HG02852 (cell line): ENCODE measurements around the gene TCEA2.

Experiments used
- ATAC-seq: cut with Tn5 transposase; IDR thresholded peaks from one replicate; pipeline ENCODE4 v1.9.1; 2021; ENCODE audit warnings: mild to moderate bottlenecking, moderate library complexity; ENCODE audit not compliant: unreplicated experiment

Gene TCEA2

DNA sequence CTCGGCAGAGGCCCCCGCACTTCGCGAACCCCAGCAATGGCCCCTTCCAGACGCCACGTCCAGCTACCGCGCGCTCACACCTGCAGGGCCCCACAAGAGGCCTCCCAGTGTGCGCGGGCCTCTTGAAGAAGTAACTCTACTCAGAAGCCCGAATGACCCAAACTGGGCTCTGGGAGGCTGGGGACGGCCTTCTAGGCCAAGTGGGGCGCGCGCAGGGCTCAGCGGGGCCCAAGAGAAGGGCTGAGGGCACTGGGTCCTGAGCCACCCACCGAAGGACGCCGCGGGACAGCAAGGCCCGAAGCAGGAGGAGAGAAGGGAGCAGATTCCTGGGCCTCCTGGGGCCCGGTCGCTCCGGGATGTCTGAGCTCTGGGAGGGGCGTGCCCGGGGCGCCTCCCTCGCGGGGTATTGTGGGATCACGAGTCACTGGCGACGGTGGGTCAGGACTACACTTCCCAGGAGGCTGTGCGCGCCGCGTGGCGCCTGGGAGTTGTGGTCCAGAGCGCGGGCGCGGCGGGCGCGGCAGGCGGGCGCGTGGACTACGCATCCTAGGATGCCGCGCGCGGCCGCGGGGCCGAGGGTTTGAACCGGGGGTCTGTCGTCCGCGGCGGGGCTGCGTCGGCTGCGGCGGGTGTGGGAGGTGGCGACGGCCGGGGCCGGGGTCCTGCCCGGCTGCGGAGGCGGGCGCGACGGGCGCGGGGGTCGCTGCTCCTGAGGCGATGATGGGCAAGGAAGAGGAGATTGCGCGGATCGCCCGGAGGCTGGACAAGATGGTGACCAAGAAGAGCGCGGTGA lies at the start of gene TCEA2:
Gene TCEA2, plus strand, starts transcription at position 603 of the 793 bp plus-strand sequence. Its CDS starts 115 bp downstream, at position 718.
- peak; percentile 89 for ATAC-seq

DNA sequence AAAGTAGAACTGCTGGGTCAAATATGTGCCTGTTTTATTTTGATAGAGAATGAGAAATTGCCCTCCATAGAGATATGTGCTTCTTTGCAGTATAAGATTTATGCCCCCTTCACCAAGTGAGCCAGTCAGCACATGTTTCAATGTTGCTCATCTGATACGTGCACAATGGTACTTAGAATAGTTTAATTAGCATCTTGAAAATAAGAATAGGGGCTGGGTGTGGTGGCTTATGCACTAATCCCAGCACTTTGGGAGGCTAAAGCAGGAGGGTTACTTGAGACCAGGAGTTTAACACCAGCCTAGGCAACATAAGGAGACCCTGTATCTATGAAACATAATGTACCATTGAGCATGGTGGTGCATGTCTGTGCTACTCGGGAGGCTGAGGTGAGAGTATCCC lies 47.4 kb upstream of the TCEA2 start:
- no peak for ATAC-seq

DNA sequence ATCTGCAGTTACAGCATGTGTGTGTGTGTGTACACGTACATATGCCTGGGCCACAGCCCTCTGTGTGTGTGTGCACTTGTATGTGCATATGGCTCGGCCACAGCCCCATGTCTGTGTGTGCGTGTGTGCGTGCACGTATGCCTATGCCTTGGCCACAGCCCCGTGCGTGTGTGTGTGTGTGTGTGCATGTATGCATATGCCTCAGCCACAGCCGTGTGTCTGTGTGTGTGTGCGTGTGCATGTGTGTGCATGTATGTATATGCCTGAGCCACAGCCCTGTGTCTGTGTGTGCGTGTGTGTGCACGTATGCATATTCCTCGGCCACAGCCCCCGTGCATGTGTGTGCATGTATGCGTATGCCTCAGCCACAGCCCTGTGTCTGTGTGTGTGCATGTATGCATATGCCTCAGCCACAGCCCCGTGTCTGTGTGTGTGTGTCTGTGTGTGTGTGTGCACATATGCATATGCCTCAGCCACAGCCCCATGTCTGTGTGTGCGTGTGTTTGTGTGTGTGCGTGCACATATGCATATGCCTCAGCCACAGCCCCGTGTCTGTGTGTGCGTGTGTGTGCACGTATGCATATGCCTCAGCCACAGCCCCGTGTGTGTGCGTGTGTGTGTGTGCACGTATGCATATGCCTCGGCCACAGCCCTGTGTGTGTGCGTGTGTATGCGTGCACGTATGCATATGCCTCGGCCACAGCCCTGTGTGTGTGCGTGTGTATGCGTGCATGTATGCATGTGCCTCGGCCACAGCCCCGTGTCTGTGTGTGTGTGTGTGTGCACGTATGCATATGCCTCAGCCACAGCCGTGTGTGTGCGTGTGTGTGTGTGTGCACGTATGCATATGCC lies 41.6 kb upstream of the TCEA2 start:
- no peak for ATAC-seq

- ATAC-seq = no peak
Measured at GRCh38 chr20:64022671-64023360, 40.2 kb upstream of the TCEA2 start.

DNA sequence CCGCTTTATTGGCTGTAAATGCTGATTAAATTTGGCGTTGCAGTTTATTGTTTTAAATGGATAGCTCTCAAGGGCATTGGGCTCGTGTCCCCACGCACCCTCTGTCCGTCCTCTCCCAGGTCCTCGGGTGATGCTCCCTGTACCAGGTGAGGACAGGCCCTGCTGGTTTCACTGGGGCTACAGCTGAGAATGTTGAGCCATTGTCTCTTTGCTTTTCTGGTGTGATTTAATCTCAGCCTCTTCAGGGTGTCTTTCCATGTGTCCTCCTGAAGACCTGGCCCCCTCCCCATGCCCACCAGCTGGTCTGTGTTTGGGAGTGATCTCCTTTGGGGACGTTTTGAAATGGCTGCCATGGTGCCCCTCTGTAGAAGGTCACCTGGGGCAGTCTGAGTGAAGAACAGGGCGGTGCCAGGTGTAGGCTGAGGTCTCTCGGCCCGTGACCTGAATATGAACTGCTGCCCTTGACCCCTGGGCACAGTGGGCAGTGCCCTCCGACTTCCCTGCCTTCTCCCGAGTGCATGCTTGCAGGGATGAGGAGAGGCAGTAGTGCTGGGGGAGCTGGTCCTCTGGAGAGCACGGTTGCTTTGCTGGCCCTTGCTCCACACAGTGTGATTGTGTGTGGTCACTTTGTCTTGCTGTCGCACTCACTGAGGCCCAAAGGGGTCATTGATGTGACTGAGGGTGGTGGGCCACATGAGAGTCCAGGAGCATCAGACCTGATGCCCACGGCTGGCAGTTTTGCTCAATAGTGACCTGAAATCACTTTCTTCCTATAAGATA lies 39.4 kb upstream of the TCEA2 start:
- ATAC-seq = no peak

DNA sequence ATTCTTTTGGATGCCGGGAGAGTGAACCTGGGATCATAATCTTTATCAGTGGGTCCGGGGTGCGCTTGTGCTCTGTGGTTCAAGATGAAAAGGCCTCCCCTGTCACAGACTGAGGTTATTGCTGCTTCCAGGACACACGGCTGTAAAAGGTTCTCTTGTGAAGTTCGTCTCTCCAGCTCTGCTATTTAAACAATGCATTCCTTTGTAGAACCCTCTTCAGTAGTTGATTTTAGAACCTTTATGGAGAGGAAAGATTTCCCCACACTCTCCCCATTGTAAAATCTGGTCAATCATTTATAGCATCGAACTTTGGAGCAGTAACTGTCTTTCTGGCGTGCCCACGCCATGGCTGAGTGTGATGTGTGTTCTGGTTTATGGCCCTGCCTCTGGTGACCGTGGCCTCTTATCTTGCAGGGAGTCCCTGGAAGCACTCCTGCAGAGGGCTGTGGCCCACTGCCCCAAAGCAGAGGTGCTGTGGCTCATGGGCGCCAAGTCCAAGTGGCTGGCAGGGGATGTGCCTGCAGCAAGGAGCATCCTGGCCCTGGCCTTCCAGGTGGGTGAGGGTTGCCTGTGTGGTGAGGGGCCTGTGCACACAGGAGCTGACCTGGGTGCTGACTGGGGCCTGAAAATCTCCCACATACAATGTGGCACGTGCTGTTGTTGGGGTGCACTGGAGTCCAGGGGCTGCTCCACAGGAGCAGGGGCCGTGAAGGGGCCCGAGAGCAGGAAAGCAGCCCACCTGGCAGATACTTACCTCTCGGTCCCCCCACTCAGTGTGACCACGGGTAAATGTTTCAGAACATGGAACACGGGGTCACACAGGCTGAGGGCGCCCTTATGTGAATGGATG lies 38.6 kb upstream of the TCEA2 start:
- ATAC-seq = no peak

GRCh38 chr20:64025101-64025825 lies 37.7 kb upstream of the TCEA2 start:
- no peak for ATAC-seq

DNA sequence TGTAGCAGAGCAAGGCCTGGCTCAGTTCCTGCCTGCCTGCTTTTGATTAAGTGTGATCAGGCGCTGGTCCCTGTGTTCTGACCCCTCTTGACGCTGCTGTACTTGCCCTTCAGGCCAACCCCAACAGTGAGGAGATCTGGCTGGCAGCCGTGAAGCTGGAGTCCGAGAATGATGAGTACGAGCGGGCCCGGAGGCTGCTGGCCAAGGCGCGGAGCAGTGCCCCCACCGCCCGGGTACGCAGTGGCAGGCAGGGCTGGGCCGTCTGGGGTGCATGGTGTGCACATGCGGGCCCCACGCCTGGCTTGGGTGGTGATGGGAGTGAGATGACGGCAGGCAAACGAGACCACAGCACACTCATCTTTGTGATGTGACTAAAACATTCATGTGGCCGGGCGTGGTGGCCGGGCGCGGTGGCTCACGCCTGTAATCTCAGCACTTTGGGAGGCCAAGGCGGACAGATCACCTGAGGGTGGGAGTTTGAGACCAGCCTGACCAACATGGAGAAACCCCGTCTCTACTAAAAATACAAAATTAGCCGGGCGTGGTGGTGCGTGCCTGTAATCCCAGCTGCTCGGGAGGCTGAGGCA lies 37.1 kb upstream of the TCEA2 start:
- ATAC-seq = no peak

GRCh38 chr20:64027981-64028685 lies 34.9 kb upstream of the TCEA2 start:
- ATAC-seq = no peak

GRCh38 chr20:64029293-64030117 lies 33.5 kb upstream of the TCEA2 start:
- no peak for ATAC-seq

- ATAC-seq = no peak
Measured at GRCh38 chr20:64030371-64031134, 32.4 kb upstream of the TCEA2 start.

GRCh38 chr20:64031822-64032314 lies 31.1 kb upstream of the TCEA2 start:
- ATAC-seq = no peak

DNA sequence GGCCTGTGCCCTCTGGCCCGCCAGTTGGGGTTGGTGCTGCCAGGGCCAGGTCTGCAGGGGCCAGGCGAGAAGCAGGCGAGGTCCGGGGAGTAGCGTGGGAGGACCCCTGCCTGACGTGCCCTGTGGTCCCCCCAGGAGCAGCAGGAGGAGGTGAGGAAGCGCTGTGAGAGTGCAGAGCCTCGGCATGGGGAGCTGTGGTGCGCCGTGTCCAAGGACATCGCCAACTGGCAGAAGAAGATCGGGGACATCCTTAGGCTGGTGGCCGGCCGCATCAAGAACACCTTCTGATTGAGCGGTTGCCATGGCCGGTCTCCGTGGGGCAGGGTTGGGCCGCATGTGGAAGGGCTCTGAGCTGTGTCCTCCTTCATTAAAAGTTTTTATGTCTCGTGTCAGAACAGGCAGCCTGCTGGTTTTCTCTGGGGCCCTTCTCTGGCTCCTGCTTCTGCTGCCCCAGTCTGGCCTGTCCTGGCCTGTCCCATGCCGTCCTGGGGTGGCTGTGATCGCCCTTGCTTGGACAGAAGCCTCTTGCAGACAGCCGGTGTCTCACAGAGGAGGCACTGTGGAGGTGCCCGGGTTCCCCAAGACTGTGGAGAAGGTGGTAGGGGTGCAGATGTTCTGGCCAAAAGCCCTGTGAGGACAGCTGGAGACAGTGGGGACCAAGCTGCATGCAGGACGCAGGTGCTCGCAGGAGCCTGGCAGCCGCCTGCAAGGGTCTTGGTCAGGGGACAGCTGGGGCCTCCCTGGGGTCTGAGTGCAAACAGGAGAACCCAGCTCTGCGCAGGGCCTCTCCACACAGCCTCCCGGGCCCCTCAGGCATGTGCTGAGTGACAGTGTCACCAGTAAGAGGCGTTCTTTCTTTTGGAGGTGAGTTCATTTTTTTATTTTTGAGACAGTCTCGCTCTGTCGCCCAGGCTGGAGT lies 30.0 kb upstream of the TCEA2 start:
- no peak for ATAC-seq

- no peak for ATAC-seq
Measured at GRCh38 chr20:64033981-64034493, 29.0 kb upstream of the TCEA2 start.
